H9 (cell line): ENCODE results near the gene TEX51. TPM values are rescaled to one million over a fixed set of nuclear protein-coding genes. Genes with fewer than 3 reads are reported as not detected.

ENCODE experiments used
- DNase-seq: peaks from one replicate; pipeline ENCODE4 v3.0.0-alpha.2; 2017
- H2AFZ ChIP-seq: one replicate; pipeline ENCODE4 v1.6.1; 2013; ENCODE audit warnings: mild to moderate bottlenecking, low read length, control low read depth, moderate library complexity
- H2AK5ac ChIP-seq: 2 replicates; pipeline ENCODE4 v1.6.1; 2013; ENCODE audit warnings: low read length, control low read depth, mixed read lengths; ENCODE audit not compliant: insufficient read length
- H2BK120ac ChIP-seq: one replicate; pipeline ENCODE4 v1.6.1; 2013; ENCODE audit warnings: low read depth, mild to moderate bottlenecking, low read length, control low read depth, inconsistent platforms; ENCODE audit not compliant: poor library complexity, severe bottlenecking
- H2BK12ac ChIP-seq: 2 replicates; pipeline ENCODE4 v1.6.1; 2013; ENCODE audit warnings: low read length, control low read depth, mixed read lengths, low read depth; ENCODE audit not compliant: insufficient read length
- H2BK15ac ChIP-seq: 2 replicates; pipeline ENCODE4 v1.6.1; 2013; ENCODE audit warnings: low read depth, low read length, control low read depth
- H2BK20ac ChIP-seq: one replicate; pipeline ENCODE4 v1.6.1; 2013; ENCODE audit warnings: low read depth, mild to moderate bottlenecking, low read length, control low read depth, inconsistent platforms; ENCODE audit not compliant: poor library complexity, severe bottlenecking
- H2BK5ac ChIP-seq: 2 replicates; pipeline ENCODE4 v1.6.1; 2013; ENCODE audit warnings: low read length, control low read depth, mixed read lengths; ENCODE audit not compliant: insufficient read length
- H3K14ac ChIP-seq: 2 replicates; pipeline ENCODE4 v1.6.1; 2013; ENCODE audit warnings: low read length, control low read depth; ENCODE audit not compliant: insufficient read depth
- H3K18ac ChIP-seq: 2 replicates; pipeline ENCODE4 v1.6.1; 2013; ENCODE audit warnings: low read depth, mild to moderate bottlenecking, mixed read lengths, low read length, control low read depth; ENCODE audit not compliant: insufficient read length
- H3K23ac ChIP-seq: 2 replicates; pipeline ENCODE4 v1.6.1; 2013; ENCODE audit warnings: low read length, control low read depth, mixed read lengths, low read depth; ENCODE audit not compliant: insufficient read length
- H3K23me2 ChIP-seq: 2 replicates; pipeline ENCODE4 v1.6.1; 2013; ENCODE audit warnings: low read depth, mild to moderate bottlenecking, mixed read lengths, low read length, control low read depth; ENCODE audit not compliant: insufficient read length, poor library complexity, severe bottlenecking
- H3K27ac ChIP-seq: 2 replicates; pipeline ENCODE4 v1.5.1; 2013; ENCODE audit warnings: low read length, control low read depth, mixed read lengths, low read depth; ENCODE audit not compliant: insufficient read length
- H3K27me3 ChIP-seq: 2 replicates; pipeline ENCODE4 v1.6.1; 2013; ENCODE audit warnings: low read length, control low read depth, inconsistent platforms; ENCODE audit not compliant: insufficient read depth
- H3K4ac ChIP-seq: 2 replicates; pipeline ENCODE4 v1.6.1; 2013; ENCODE audit warnings: low read depth, mild to moderate bottlenecking, control low read depth, inconsistent platforms, low read length, moderate library complexity
- H3K4me1 ChIP-seq: 2 replicates; pipeline ENCODE4 v1.6.1; 2013; ENCODE audit warnings: low read length, control low read depth, inconsistent platforms; ENCODE audit not compliant: insufficient read depth
- H3K4me2 ChIP-seq: 2 replicates; pipeline ENCODE4 v1.6.1; 2013; ENCODE audit warnings: low read length, control low read depth, mixed read lengths; ENCODE audit not compliant: insufficient read length, insufficient read depth
- H3K56ac ChIP-seq: 2 replicates; pipeline ENCODE4 v1.6.1; 2013; ENCODE audit warnings: low read depth, mild to moderate bottlenecking, mixed read lengths, low read length, control low read depth; ENCODE audit not compliant: insufficient read length
- H3K79me1 ChIP-seq: 2 replicates; pipeline ENCODE4 v1.6.1; 2013; ENCODE audit warnings: low read depth, mild to moderate bottlenecking, moderate library complexity, low read length, control low read depth, inconsistent platforms; ENCODE audit not compliant: insufficient read depth, poor library complexity, severe bottlenecking
- H3K79me2 ChIP-seq: 2 replicates; pipeline ENCODE4 v1.6.1; 2013; ENCODE audit warnings: low read length, control low read depth, inconsistent platforms; ENCODE audit not compliant: insufficient read depth
- H3K9ac ChIP-seq: 2 replicates; pipeline ENCODE4 v1.6.1; 2013; ENCODE audit warnings: low read length, control low read depth, mixed read lengths; ENCODE audit not compliant: insufficient read length; ENCODE audit errors: extremely low read depth
- H3K9me3 ChIP-seq: one replicate; pipeline ENCODE4 v1.6.1; 2013; ENCODE audit warnings: low read depth, low read length, inconsistent platforms; ENCODE audit not compliant: control insufficient read depth
- H3T11ph ChIP-seq: one replicate; pipeline ENCODE4 v1.6.1; 2013; ENCODE audit warnings: mild to moderate bottlenecking, low read length, control low read depth, inconsistent platforms
- H4K20me1 ChIP-seq: one replicate; pipeline ENCODE4 v1.6.1; 2013; ENCODE audit not compliant: control insufficient read depth, insufficient read length, insufficient read depth
- H4K5ac ChIP-seq: 2 replicates; pipeline ENCODE4 v1.6.1; 2013; ENCODE audit warnings: low read depth, mild to moderate bottlenecking, mixed read lengths, low read length, control low read depth; ENCODE audit not compliant: insufficient read length
- H4K8ac ChIP-seq: replicated peaks from 2 replicates; pipeline ENCODE4 v1.6.1; 2013; ENCODE audit warnings: low read length, control low read depth, mixed read lengths, low read depth; ENCODE audit not compliant: insufficient read length
- H4K91ac ChIP-seq: 2 replicates; pipeline ENCODE4 v1.6.1; 2013; ENCODE audit warnings: low read depth, mild to moderate bottlenecking, moderate library complexity, mixed read lengths, low read length, control low read depth; ENCODE audit not compliant: insufficient read length
- H3K27ac Mint-ChIP-seq, 3 experiments: 2 replicates in 2 of 3; 3 replicates in 1 of 3; pipeline ENCODE4 v1.8.0; 2020 to 2021; ENCODE audit warnings: mixed read lengths in 3 of 3, mild to moderate bottlenecking in 1 of 3, moderate library complexity in 1 of 3
- H3K27me3 Mint-ChIP-seq: 2 replicates; pipeline ENCODE4 v1.8.0; 2021; ENCODE audit warnings: low read depth, mild to moderate bottlenecking, moderate library complexity, mixed read lengths
- H3K36me3 Mint-ChIP-seq, 3 experiments: 2 replicates in 2 of 3; 3 replicates in 1 of 3; pipeline ENCODE4 v1.8.0; 2020 to 2021; ENCODE audit warnings: low read depth in 3 of 3, mixed read lengths in 3 of 3; ENCODE audit not compliant: insufficient read depth in 1 of 3
- H3K4me1 Mint-ChIP-seq, 2 experiments: 2 replicates each; pipeline ENCODE4 v1.8.0; 2020; ENCODE audit warnings: mixed read lengths in 2 of 2
- H3K4me3 Mint-ChIP-seq, 2 experiments: 2 replicates in 1 of 2; 3 replicates in 1 of 2; pipeline ENCODE4 v1.8.0; 2020 to 2021; ENCODE audit warnings: mild to moderate bottlenecking in 2 of 2, mixed read lengths in 2 of 2, moderate library complexity in 1 of 2
- H3K9me3 Mint-ChIP-seq, 2 experiments: 2 replicates in 1 of 2; 3 replicates in 1 of 2; pipeline ENCODE4 v1.8.0; 2020; ENCODE audit warnings: mild to moderate bottlenecking in 2 of 2, mixed read lengths in 2 of 2, moderate library complexity in 1 of 2
- CTCF ChIP-seq: fragments of 200-600 bp; sonication (generic); conservative IDR thresholded peaks from 3 replicates; pipeline ENCODE4 v1.8.0; 2021; ENCODE audit warnings: antibody characterized with exemption, mild to moderate bottlenecking
- WGBS: extraction: QIAGEN DNeasy Blood & Tissue Kit; methylation state at CpG from one replicate; pipeline ENCODE4 v1.1.7; 2013; ENCODE audit warnings: missing lambda C conversion rate, low lambda C conversion rate, mixed read lengths; ENCODE audit not compliant: insufficient read length; ENCODE audit errors: extremely low coverage; 5-methylcytosine and 5-hydroxymethylcytosine counted together
- total RNA-seq: library from RNA; stranded (reverse); gene quantifications from 2 replicates; pipeline ENCODE4 v1.2.1, GENCODE V29; 2021

TEX51 gene
- total RNA-seq, 1 experiment from 2014 or later = not detected

- no peaks in the 10 kb centered on the region for H3K9me3 ChIP-seq
- TF ChIP-seq CTCF = no peak
- H2BK20ac ChIP-seq = no peak overlapping the region
- H3K23ac ChIP-seq = no peak overlapping the region
- no peak overlapping the region for H2AFZ ChIP-seq
- Mint-ChIP-seq H3K27ac (no peak overlapping the region), H3K4me3 (no peak overlapping the region), H3K4me1 (peaks cover 12 to 13% of the 10 kb centered on the region in 2 experiments), H3K9me3 (peaks cover 10 to 11% of the 10 kb centered on the region in 2 experiments), H3K27me3 (peaks cover 4% of the 10 kb centered on the region), H3K36me3 (peaks cover 2 to 12% (median 9%) of the 10 kb centered on the region in 3 experiments; a peak in 6 of 7 replicates)
- no peaks in the 10 kb centered on the region for H3K27me3 ChIP-seq
- H3K14ac ChIP-seq = no peak overlapping the region
- H3K27ac ChIP-seq = no peak overlapping the region
- peaks cover 4% of the 10 kb centered on the region; the same call in 1 of the 2 replicates for H3K4me1 ChIP-seq
- no peak overlapping the region for H2AK5ac ChIP-seq
- H3K9ac ChIP-seq = no peak overlapping the region
- H4K8ac ChIP-seq = no peak overlapping the region
- H3K79me1 ChIP-seq = no peaks in the 10 kb centered on the region
- H2BK15ac ChIP-seq = no peak overlapping the region
- no peaks in the 10 kb centered on the region for H4K20me1 ChIP-seq
- H3T11ph ChIP-seq = no peak overlapping the region
- no peaks in the 10 kb centered on the region for H3K23me2 ChIP-seq
- H3K4ac ChIP-seq = no peak overlapping the region
- H3K79me2 ChIP-seq = no peaks in the 10 kb centered on the region
- H3K18ac ChIP-seq = no peak overlapping the region
- H2BK5ac ChIP-seq = no peak overlapping the region
- no peak overlapping the region for H4K91ac ChIP-seq
- peak; percentile 7 for DNase-seq
- H3K4me2 ChIP-seq = no peak overlapping the region
- no peak overlapping the region for H4K5ac ChIP-seq
- no CpG with 5 or more reads among the region's 7 CpGs for WGBS
- H2BK12ac ChIP-seq = no peak overlapping the region
- no peak overlapping the region for H2BK120ac ChIP-seq
- H3K56ac ChIP-seq = no peak overlapping the region
Observed at GRCh38 chr2:126878601-126879000, 20.1 kb upstream of the TEX51 start.
